Measurements from ENCODE around the gene NCAPG2. TPM values are rescaled to one million over a fixed set of nuclear protein-coding genes. Genes with fewer than 3 reads are reported as not detected.
"Not testable (repeated sequence)": the region's sequence is repeated elsewhere in the genome, so short reads cannot be mapped to it uniquely, and the experiment has no call there.

NCAPG2 gene
- total RNA-seq, 4 donors from 2014 or later = 6.7 to 8.3 (median 7.7) TPM

DNA sequence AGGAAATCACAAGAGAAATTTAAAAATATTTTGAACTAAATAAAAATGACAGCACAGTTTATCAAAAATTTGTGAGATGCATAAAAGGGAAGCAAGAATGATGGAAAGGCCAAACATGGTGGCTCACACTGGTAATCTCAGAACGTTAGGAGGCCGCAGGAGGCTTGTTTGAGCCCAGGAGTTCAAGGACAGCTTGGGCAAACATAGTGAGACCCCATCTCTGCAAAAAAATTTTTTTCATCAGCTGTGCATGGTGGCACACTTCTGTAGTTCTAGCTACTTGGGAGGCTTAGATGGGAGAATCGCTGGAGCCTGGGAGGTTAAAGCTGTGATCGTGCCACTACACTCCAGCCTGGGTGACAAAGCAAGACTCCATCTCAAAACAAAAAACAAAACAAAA is 62.5 kb downstream of the NCAPG2 start:
- intact Hi-C loops (cut with DNase I) = no loop called here
- H3K9me3 ChIP-seq = no peaks in the 10 kb centered on the region
- H3K27ac ChIP-seq = no peak overlapping the region
- H3K27me3 ChIP-seq = no peaks in the 10 kb centered on the region
- H3K4me3 ChIP-seq (replicated peaks in 1 of 3) = no peak overlapping the region
- DNase-seq = no peak
- WGBS, 2 donors = 93 to 96% methylated on average over 4 of the region's 4 CpGs
- no peaks in the 10 kb centered on the region for H3K36me3 ChIP-seq
- TF ChIP-seq, protein P1, sequence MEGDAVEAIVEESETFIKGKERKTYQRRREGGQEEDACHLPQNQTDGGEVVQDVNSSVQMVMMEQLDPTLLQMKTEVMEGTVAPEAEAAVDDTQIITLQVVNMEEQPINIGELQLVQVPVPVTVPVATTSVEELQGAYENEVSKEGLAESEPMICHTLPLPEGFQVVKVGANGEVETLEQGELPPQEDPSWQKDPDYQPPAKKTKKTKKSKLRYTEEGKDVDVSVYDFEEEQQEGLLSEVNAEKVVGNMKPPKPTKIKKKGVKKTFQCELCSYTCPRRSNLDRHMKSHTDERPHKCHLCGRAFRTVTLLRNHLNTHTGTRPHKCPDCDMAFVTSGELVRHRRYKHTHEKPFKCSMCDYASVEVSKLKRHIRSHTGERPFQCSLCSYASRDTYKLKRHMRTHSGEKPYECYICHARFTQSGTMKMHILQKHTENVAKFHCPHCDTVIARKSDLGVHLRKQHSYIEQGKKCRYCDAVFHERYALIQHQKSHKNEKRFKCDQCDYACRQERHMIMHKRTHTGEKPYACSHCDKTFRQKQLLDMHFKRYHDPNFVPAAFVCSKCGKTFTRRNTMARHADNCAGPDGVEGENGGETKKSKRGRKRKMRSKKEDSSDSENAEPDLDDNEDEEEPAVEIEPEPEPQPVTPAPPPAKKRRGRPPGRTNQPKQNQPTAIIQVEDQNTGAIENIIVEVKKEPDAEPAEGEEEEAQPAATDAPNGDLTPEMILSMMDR (IDR thresholded peaks at IDR 0.05) = no peak
- TF ChIP-seq POLR2A (IDR thresholded peaks at IDR 0.05) = no peak
- H3K4me1 ChIP-seq = no peaks in the 10 kb centered on the region

DNA sequence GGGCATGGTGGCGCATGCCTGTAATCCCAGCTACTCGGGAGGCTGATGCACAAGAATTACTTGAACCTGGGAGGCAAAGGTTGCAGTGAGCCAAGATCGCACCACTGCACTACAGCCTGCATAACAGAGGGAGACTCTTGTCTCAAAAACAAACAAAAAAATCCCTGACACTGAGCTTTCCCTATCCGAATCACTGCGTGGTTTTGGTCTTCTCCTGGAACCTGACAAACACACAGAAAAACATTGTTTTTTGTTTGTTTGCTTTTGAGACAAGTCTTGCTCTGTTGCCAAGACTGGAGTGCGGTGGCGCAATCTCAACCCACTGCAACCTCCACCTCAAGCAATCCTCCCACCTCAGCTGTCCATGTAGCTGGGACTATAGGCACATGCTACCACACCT is 66.6 kb downstream of the NCAPG2 start:
- TF ChIP-seq, protein P1 (IDR thresholded peaks at IDR 0.05) = no peak
- TF ChIP-seq POLR2A (IDR thresholded peaks at IDR 0.05) = no peak
- Histone ChIP-seq H3K27ac (no peak overlapping the region), H3K27me3 (no peaks in the 10 kb centered on the region), H3K36me3 (no peaks in the 10 kb centered on the region), H3K9me3 (no peaks in the 10 kb centered on the region), H3K4me3 (replicated peaks in 1 of 3) (no peak overlapping the region), H3K4me1 (no peaks in the 10 kb centered on the region)
- DNase-seq = no peak
- WGBS, 2 donors = 87 to 96% methylated on average over 7 of the region's 7 CpGs
- intact Hi-C loops (cut with DNase I) = no loop called here

DNA sequence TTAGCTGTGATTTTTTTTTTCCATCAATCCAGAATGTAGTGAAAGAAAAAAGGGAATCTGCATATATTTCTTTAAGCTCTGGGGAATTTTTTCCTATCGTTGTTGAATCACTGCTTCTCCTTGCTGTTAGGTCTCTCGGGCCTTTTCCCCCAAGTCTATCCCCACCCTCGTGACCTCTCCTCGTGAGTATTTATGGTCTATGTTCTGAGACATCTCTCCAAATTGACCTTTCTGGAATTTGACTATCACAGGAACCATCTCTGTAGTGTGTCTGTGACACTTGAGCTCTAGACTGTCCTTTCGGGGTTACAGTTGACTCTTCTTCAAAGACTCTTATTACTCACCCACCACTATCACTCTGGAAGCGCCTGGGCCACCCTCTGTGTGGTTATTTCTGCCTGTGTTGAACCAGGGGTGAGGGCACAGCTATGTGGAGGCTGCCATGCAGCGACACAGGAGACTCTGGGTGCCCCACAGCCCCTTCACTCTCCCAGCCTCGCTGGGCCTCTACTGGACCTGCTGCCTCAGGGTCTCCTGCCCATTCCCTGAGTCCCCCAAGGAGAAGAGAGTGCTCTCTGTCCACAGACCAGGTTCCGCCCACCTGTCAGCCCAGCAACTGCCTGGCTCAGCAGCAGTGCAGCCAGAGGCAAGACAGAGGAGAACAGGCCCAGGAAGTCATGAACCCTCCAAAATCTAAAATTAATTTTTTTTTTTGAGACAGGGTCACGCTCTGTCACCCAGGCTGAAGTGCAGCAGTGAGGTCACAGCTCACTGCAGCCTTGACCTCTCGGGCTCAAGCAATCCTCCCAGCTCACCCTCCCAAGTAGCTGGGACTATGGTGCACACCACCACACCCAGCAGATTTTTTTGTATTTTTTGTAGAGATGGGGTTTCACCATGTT is 71.3 kb downstream of the NCAPG2 start:
- intact Hi-C loops (cut with DNase I) = no loop called here
- H3K27ac ChIP-seq = no peak overlapping the region
- no peaks in the 10 kb centered on the region for H3K9me3 ChIP-seq
- no peaks in the 10 kb centered on the region for H3K36me3 ChIP-seq
- TF ChIP-seq POLR2A (IDR thresholded peaks at IDR 0.05) = no peak
- TF ChIP-seq, protein P1 (IDR thresholded peaks at IDR 0.05) = no peak
- 95 to 97% methylated on average over 11 of the region's 11 CpGs for WGBS, 2 donors
- H3K27me3 ChIP-seq = no peaks in the 10 kb centered on the region
- H3K4me3 ChIP-seq (replicated peaks in 1 of 3) = no peak overlapping the region
- no peaks in the 10 kb centered on the region for H3K4me1 ChIP-seq
- no peak for DNase-seq

DNA sequence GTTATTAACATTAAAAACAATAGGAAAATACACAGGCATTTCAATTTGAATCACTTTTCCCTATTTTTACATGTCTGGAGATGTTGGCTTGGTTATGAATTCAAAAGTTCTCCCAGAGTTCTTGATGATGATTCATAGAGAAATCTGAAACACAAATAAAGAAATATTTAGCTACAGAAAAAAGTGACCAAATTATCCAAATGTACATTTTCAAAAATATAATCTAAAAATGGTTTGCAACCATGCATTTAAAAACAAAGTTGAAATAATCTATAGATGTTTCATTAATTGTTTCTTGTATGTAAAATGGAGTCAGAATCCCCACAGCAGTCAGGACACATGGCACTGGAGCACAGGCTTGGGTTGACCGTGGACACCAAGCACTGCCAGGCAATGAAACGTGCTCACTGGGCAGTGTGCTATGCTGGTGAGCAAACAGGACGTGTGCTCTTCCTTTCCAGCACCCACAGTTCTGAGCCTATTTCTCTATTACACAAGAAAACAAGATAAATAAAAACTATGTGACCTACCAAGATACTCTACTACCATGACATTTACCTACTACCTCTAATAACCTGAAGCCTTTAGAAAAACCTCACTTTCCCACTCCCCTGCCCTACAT is 72.9 kb downstream of the NCAPG2 start:
- Histone ChIP-seq H3K4me1 (no peaks in the 10 kb centered on the region), H3K27me3 (no peaks in the 10 kb centered on the region), H3K4me3 (replicated peaks in 1 of 3) (no peak overlapping the region), H3K36me3 (no peaks in the 10 kb centered on the region), H3K9me3 (no peaks in the 10 kb centered on the region), H3K27ac (no peak overlapping the region)
- 85 to 93% methylated on average over 3 of the region's 3 CpGs for WGBS, 2 donors
- TF ChIP-seq, protein P1 (IDR thresholded peaks at IDR 0.05) = no peak
- no peak for TF ChIP-seq POLR2A (IDR thresholded peaks at IDR 0.05)
- intact Hi-C loops (cut with DNase I) = no loop called here
- DNase-seq = no peak

DNA sequence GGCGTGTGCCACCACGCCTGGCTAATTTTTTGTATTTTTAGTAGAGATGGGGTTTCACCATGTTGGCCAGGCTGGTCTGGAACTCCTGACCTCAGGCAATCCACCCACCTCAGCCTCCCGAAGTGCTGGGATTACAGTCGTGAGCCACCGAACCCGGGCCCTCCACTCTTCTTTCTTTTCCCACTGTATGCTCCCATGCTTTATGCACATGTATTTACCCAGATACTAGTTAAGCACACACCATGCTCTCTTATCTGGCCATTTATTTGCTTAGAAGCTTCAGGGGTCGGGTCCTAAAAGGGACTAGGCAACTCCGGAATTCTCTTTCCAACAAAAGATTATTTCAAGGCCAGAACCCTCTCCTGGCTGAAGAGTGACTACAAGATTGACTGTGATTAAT is 78.3 kb downstream of the NCAPG2 start:
- H3K36me3 ChIP-seq; DNase-seq; H3K4me3 ChIP-seq (replicated peaks in 1 of 3); H3K27ac ChIP-seq; H3K9me3 ChIP-seq; H3K27me3 ChIP-seq; H3K4me1 ChIP-seq; intact Hi-C loops (cut with DNase I): not testable (repeated sequence)
- 85 to 93% methylated on average over 8 of the region's 8 CpGs for WGBS, 2 donors
